CD14-positive monocyte (primary cell): Measurements from ENCODE around the gene DVL3. TPM values are rescaled to one million over a fixed set of nuclear protein-coding genes. Genes with fewer than 3 reads are reported as not detected.

Experiments used
- DNase-seq, 3 donors: peaks; one replicate each; pipeline ENCODE4 v3.0.0-alpha.2; 2011 to 2022
- H2AFZ ChIP-seq: 2 replicates; pipeline ENCODE4 v1.6.0; 2012; ENCODE audit warnings: mild to moderate bottlenecking, low read depth, low read length, inconsistent platforms; ENCODE audit not compliant: insufficient read depth, poor library complexity, severe bottlenecking
- H3K27ac ChIP-seq, 2 donors: 1 replicate in 1 of 2; 2 replicates in 1 of 2; pipeline ENCODE4 v1.5.1; 2012 to 2013; ENCODE audit warnings: low read length in 2 of 2, control low read depth in 1 of 2, inconsistent platforms in 1 of 2, low read depth in 1 of 2, mild to moderate bottlenecking in 1 of 2
- H3K27me3 ChIP-seq, 2 donors: one replicate each; pipeline versions ENCODE4 v1.6.0 to v1.6.1; 2011 to 2013; ENCODE audit warnings: low read length in 2 of 2; ENCODE audit not compliant: control insufficient read depth in 2 of 2, insufficient read depth in 2 of 2
- H3K36me3 ChIP-seq, 2 donors: replicated peaks in 1 of 2; 1 replicate in 1 of 2; 2 replicates in 1 of 2; pipeline versions ENCODE4 v1.5.1 to v1.6.1; 2012 to 2013; ENCODE audit warnings: low read length in 2 of 2, control low read depth in 1 of 2, inconsistent platforms in 1 of 2, mild to moderate bottlenecking in 1 of 2; ENCODE audit not compliant: insufficient read depth in 2 of 2, control insufficient read depth in 1 of 2
- H3K4me1 ChIP-seq, 2 donors: 1 replicate in 1 of 2; 2 replicates in 1 of 2; pipeline versions ENCODE4 v1.5.1 to v1.6.1; 2012 to 2013; ENCODE audit warnings: low read length in 2 of 2, control low read depth in 1 of 2, inconsistent platforms in 1 of 2, mild to moderate bottlenecking in 1 of 2, moderate library complexity in 1 of 2; ENCODE audit not compliant: insufficient read depth in 2 of 2, control insufficient read depth in 1 of 2
- H3K4me2 ChIP-seq: replicated peaks from 2 replicates; pipeline ENCODE3; 2012; ENCODE audit warnings: low read length, moderate library complexity, mild to moderate bottlenecking; ENCODE audit not compliant: poor library complexity, severe bottlenecking; ENCODE audit errors: extremely low read depth
- H3K4me3 ChIP-seq, 3 experiments: fragments of 200-600 bp in 1 of 3; sonication (generic) in 1 of 3; replicated peaks in 1 of 3; 1 replicate in 2 of 3; 2 replicates in 1 of 3; pipeline ENCODE4 v1.5.1; 2011 to 2013; ENCODE audit warnings: low read length in 3 of 3, mild to moderate bottlenecking in 3 of 3, control low read depth in 2 of 3, low read depth in 2 of 3, inconsistent platforms in 1 of 3, moderate library complexity in 1 of 3
- H3K79me2 ChIP-seq: 2 replicates; pipeline ENCODE4 v1.6.0; 2012; ENCODE audit warnings: mild to moderate bottlenecking, control low read depth, inconsistent platforms, low read length, moderate library complexity; ENCODE audit not compliant: insufficient read depth
- H3K9ac ChIP-seq: 2 replicates; pipeline ENCODE4 v1.6.0; 2017; ENCODE audit warnings: low read length, mild to moderate bottlenecking; ENCODE audit not compliant: insufficient read depth, poor library complexity, severe bottlenecking
- H3K9me3 ChIP-seq, 2 donors: replicated peaks in 1 of 2; 1 replicate in 1 of 2; 2 replicates in 1 of 2; pipeline versions ENCODE4 v1.5.1 to v1.6.1; 2012 to 2013; ENCODE audit warnings: low read length in 2 of 2, control low read depth in 1 of 2; ENCODE audit not compliant: control insufficient read depth in 1 of 2, insufficient read depth in 1 of 2
- H4K20me1 ChIP-seq: 2 replicates; pipeline ENCODE4 v1.6.0; 2012; ENCODE audit warnings: mild to moderate bottlenecking, low read length, control low read depth, moderate library complexity; ENCODE audit not compliant: insufficient read depth
- H3K27ac Mint-ChIP-seq, 7 donors: one replicate each; pipeline ENCODE4 v1.8.0; 2020; ENCODE audit warnings: mild to moderate bottlenecking in 7 of 7, mixed read lengths in 7 of 7, moderate library complexity in 6 of 7, inconsistent platforms in 2 of 7
- H3K27me3 Mint-ChIP-seq, 3 donors: one replicate each; pipeline ENCODE4 v1.8.0; 2021 to 2022; ENCODE audit warnings: low read depth in 3 of 3, mild to moderate bottlenecking in 3 of 3, mixed read lengths in 3 of 3, moderate library complexity in 3 of 3, inconsistent platforms in 1 of 3
- H3K36me3 Mint-ChIP-seq, 2 donors: one replicate each; pipeline ENCODE4 v1.8.0; 2020; ENCODE audit warnings: mixed read lengths in 2 of 2, inconsistent platforms in 1 of 2, mild to moderate bottlenecking in 1 of 2
- H3K4me1 Mint-ChIP-seq: one replicate; pipeline ENCODE4 v1.8.0; 2020; ENCODE audit warnings: mild to moderate bottlenecking, mixed read lengths
- H3K4me3 Mint-ChIP-seq, 2 donors: one replicate each; pipeline ENCODE4 v1.8.0; 2020; ENCODE audit warnings: mild to moderate bottlenecking in 2 of 2, mixed read lengths in 2 of 2, moderate library complexity in 1 of 2
- H3K9me3 Mint-ChIP-seq, 7 donors: one replicate each; pipeline ENCODE4 v1.8.0; 2020 to 2022; ENCODE audit warnings: mixed read lengths in 7 of 7, mild to moderate bottlenecking in 6 of 7, moderate library complexity in 6 of 7, inconsistent platforms in 2 of 7
- WGBS: methylation state at CpG from one replicate; pipeline ENCODE4 v1.1.5; 2013; ENCODE audit warnings: missing lambda C conversion rate; ENCODE audit not compliant: insufficient coverage; 5-methylcytosine and 5-hydroxymethylcytosine counted together
- intact Hi-C, 2 donors: fragments of 100-400 bp; cut with micrococcal nuclease; formaldehyde crosslinking; loops; one replicate each; pipeline versions ENCODE4 v1.15.0 to v1.15.1; 2023
- polyA plus RNA-seq, 3 donors: library from polyadenylated mRNA; depleted of rRNA in 1 of 3; unstranded in 2 of 3; stranded (reverse) in 1 of 3; fragments of 300-500 nt in 2 of 3; fragments of >200 nt in 1 of 3; fragmentation: Illumina TruSeq in 2 of 3; gene quantifications; 1 replicate in 2 of 3; 2 replicates in 1 of 3; pipeline ENCODE4 v1.2.3, GENCODE V29; 2012 to 2021
- TF ChIP-seq, protein P1 (sequence below): fragments of 200-600 bp; IDR thresholded peaks from one replicate; pipeline ENCODE4 v1.8.0; 2022; ENCODE audit warnings: antibody characterized with exemption, mild to moderate bottlenecking

DVL3 gene
- polyA plus RNA-seq, 3 donors, result 4.5 to 42.1 (median 9.4) TPM

DNA sequence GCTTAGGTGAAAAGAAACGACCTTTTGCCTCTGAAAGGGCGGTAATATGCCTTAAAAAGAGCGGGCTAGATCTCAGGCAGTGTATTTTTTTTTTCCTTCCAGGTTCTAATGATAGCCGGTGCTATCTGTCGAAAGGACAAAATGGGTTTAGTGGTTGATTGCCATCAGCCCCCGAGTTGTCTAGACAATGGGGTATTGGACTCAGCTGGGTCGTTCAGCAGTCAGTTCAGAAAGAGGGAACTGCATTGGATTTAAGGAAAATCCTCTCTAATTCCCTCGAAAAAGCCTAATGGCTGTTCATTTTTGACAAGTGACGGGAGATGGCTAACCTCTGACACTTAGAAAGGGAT, 19.3 kb upstream of the DVL3 start:
- DNase-seq, result no peak
- Mint-ChIP-seq H3K9me3 (no peaks in the 10 kb centered on the region), H3K27me3 (no peaks in the 10 kb centered on the region), H3K4me1 (peaks cover 30% of the 10 kb centered on the region), H3K36me3 (peaks cover 20 to 34% of the 10 kb centered on the region in 2 donors), H3K27ac (peak overlapping the region; percentile 86 to 93 (median 89)), H3K4me3 (peak overlapping the region; percentile 94 to 97)
- Histone ChIP-seq H4K20me1 (peaks cover 21% of the 10 kb centered on the region), H3K36me3 (peaks cover 20 to 28% of the 10 kb centered on the region in 2 donors), H3K4me1 (peaks cover 18 to 33% of the 10 kb centered on the region in 2 donors), H3K79me2 (peaks cover 47% of the 10 kb centered on the region), H3K9me3 (no peaks in the 10 kb centered on the region), H3K9ac (peak overlapping the region; percentile 86), H3K27ac (peak overlapping the region; percentile 78 to 91), H3K4me3 (peak overlapping the region; percentile 68 to 96 (median 91)), H3K27me3 (no peaks in the 10 kb centered on the region), H3K4me2 (peak overlapping the region; percentile 98), H2AFZ (peak overlapping the region; percentile 94)
- intact Hi-C loops, result loop anchor here (1.0 to 10.0 kb wide), 4 partner anchors 21 to 241 kb away; partner anchors contain the start of gene ABCC5 (in 2 of the 2)
- 0% methylated on average over 6 of the region's 9 CpGs for WGBS
- TF ChIP-seq, protein P1, sequence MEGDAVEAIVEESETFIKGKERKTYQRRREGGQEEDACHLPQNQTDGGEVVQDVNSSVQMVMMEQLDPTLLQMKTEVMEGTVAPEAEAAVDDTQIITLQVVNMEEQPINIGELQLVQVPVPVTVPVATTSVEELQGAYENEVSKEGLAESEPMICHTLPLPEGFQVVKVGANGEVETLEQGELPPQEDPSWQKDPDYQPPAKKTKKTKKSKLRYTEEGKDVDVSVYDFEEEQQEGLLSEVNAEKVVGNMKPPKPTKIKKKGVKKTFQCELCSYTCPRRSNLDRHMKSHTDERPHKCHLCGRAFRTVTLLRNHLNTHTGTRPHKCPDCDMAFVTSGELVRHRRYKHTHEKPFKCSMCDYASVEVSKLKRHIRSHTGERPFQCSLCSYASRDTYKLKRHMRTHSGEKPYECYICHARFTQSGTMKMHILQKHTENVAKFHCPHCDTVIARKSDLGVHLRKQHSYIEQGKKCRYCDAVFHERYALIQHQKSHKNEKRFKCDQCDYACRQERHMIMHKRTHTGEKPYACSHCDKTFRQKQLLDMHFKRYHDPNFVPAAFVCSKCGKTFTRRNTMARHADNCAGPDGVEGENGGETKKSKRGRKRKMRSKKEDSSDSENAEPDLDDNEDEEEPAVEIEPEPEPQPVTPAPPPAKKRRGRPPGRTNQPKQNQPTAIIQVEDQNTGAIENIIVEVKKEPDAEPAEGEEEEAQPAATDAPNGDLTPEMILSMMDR, result no peak

DNA sequence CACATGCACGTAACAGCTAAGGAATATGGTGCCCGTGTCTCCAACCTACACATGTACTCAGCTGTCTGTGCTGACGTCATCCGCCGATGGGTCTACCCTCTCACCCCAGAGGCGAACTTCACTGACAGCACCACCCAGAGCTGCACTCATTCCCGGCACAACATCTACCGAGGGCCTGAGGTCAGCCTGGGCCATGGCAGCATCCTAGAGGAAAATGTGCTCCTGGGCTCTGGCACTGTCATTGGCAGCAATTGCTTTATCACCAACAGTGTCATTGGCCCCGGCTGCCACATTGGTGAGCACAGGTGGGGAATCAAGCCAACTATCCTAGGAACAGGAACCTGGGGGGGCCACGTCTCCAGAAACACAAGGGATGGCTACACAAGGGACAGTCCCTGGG, 14.7 kb upstream of the DVL3 start:
- no peak overlapping the region for H2AFZ ChIP-seq
- 99% methylated on average over 10 of the region's 10 CpGs for WGBS
- no peaks in the 10 kb centered on the region for H3K27me3 ChIP-seq
- no peak for DNase-seq
- H3K36me3 ChIP-seq, result peaks cover 66 to 73% of the 10 kb centered on the region in 2 donors
- H3K9me3 Mint-ChIP-seq, result peaks cover 0 to 1% (median 0%) of the 10 kb centered on the region in 7 donors
- peaks cover 0 to 2% (median 0%) of the 10 kb centered on the region in 3 donors for H3K27me3 Mint-ChIP-seq
- peak overlapping the region in 1 of 2 donors; percentile 12 for H3K27ac ChIP-seq
- H4K20me1 ChIP-seq, result peaks cover 29% of the 10 kb centered on the region
- H3K4me1 ChIP-seq, result peaks cover 12 to 19% of the 10 kb centered on the region in 2 donors
- no peak overlapping the region for H3K9ac ChIP-seq
- no peak overlapping the region for H3K4me3 Mint-ChIP-seq
- peaks cover 44% of the 10 kb centered on the region for H3K79me2 ChIP-seq
- H3K4me3 ChIP-seq, result no peak overlapping the region
- TF ChIP-seq, protein P1, result no peak
- H3K4me2 ChIP-seq, result no peak overlapping the region
- no peak overlapping the region for H3K27ac Mint-ChIP-seq
- intact Hi-C loops, result loop anchor here in 1 of 2 donors (10.0 kb wide), 1 partner anchor 246 kb away; no protein-coding TSS in a partner anchor
- H3K9me3 ChIP-seq, result no peaks in the 10 kb centered on the region
- H3K36me3 Mint-ChIP-seq, result peaks cover 65 to 79% of the 10 kb centered on the region in 2 donors
- H3K4me1 Mint-ChIP-seq, result peaks cover 19% of the 10 kb centered on the region
